ENCODE measurements around the gene MIER1. TPM values are rescaled to one million over a fixed set of nuclear protein-coding genes. Genes with fewer than 3 reads are reported as not detected.

MIER1 gene
- total and polyA plus RNA-seq, 7 donors: 6.4 to 18.9 (median 13.1) TPM

GRCh38 chr1:66999640-67000400, 75.0 kb downstream of the MIER1 start:
- no peaks in the 10 kb centered on the region for H3K9me3 ChIP-seq
- peaks cover 12% of the 10 kb centered on the region for H3K4me1 ChIP-seq
- ATAC-seq: peak in 1 of 4 donors; percentile 39
- peak overlapping the region; percentile 54 for H3K27ac ChIP-seq
- intact Hi-C loops (cut with DNase I): loop anchor here (5.0 to 10.0 kb wide), 2 partner anchors 52 to 235 kb away; partner anchors contain the start of gene SLC35D1 (in 1 of the 2)
- TF ChIP-seq, protein P1, sequence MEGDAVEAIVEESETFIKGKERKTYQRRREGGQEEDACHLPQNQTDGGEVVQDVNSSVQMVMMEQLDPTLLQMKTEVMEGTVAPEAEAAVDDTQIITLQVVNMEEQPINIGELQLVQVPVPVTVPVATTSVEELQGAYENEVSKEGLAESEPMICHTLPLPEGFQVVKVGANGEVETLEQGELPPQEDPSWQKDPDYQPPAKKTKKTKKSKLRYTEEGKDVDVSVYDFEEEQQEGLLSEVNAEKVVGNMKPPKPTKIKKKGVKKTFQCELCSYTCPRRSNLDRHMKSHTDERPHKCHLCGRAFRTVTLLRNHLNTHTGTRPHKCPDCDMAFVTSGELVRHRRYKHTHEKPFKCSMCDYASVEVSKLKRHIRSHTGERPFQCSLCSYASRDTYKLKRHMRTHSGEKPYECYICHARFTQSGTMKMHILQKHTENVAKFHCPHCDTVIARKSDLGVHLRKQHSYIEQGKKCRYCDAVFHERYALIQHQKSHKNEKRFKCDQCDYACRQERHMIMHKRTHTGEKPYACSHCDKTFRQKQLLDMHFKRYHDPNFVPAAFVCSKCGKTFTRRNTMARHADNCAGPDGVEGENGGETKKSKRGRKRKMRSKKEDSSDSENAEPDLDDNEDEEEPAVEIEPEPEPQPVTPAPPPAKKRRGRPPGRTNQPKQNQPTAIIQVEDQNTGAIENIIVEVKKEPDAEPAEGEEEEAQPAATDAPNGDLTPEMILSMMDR (IDR thresholded peaks at IDR 0.05): no peak
- whole genome bisulfite sequencing, 3 donors: 67 to 79% (median 72%) methylated on average over 7 of the region's 7 CpGs
- no peaks in the 10 kb centered on the region for H3K27me3 ChIP-seq (ENCODE audit: insufficient read depth in 3 of 3, low read length in 2 of 3)
- H3K4me3 ChIP-seq: no peak overlapping the region
- H3K36me3 ChIP-seq (ENCODE audit: insufficient read depth in 1 of 2, low read depth in 1 of 2): peaks cover 2 to 26% of the 10 kb centered on the region in 2 donors
- no peak for DNase-seq

GRCh38 chr1:67001682-67002425, 77.1 kb downstream of the MIER1 start:
- intact Hi-C loops (cut with DNase I): no loop called here
- peak in 3 of 4 donors; percentile 68 to 81 (median 74) for ATAC-seq
- H3K27ac ChIP-seq: peak overlapping the region; percentile 54
- TF ChIP-seq, protein P1 (IDR thresholded peaks at IDR 0.05): no peak
- H3K4me3 ChIP-seq: no peak overlapping the region
- DNase-seq: no peak
- no peaks in the 10 kb centered on the region for H3K27me3 ChIP-seq (ENCODE audit: insufficient read depth in 3 of 3, low read length in 2 of 3)
- 62 to 70% (median 65%) methylated on average over 5 of the region's 5 CpGs for WGBS, 3 donors
- H3K36me3 ChIP-seq (ENCODE audit: insufficient read depth in 1 of 2, low read depth in 1 of 2): peaks cover 0 to 26% of the 10 kb centered on the region in 2 donors
- H3K9me3 ChIP-seq: no peaks in the 10 kb centered on the region
- H3K4me1 ChIP-seq: peaks cover 12% of the 10 kb centered on the region

- H3K36me3 ChIP-seq (ENCODE audit: insufficient read depth in 1 of 2, low read depth in 1 of 2): peaks cover 0 to 29% of the 10 kb centered on the region in 2 donors
- TF ChIP-seq, protein P1 (IDR thresholded peaks at IDR 0.05): no peak
- ATAC-seq (peak; percentile 49 to 72 (median 55)), DNase-seq (no peak)
- no peak overlapping the region for H3K4me3 ChIP-seq
- no peaks in the 10 kb centered on the region for H3K9me3 ChIP-seq
- peak overlapping the region; percentile 28 for H3K27ac ChIP-seq
- intact Hi-C loops (cut with DNase I): no loop called here
- peaks cover 12% of the 10 kb centered on the region for H3K4me1 ChIP-seq
- H3K27me3 ChIP-seq (ENCODE audit: insufficient read depth in 3 of 3, low read length in 2 of 3): no peaks in the 10 kb centered on the region
- 32 to 50% (median 33%) methylated on average over 1 of the region's 1 CpG for WGBS, 3 donors
These were observed 79.4 kb downstream of the MIER1 start for GRCh38 chr1:67004176-67004575.

DNA sequence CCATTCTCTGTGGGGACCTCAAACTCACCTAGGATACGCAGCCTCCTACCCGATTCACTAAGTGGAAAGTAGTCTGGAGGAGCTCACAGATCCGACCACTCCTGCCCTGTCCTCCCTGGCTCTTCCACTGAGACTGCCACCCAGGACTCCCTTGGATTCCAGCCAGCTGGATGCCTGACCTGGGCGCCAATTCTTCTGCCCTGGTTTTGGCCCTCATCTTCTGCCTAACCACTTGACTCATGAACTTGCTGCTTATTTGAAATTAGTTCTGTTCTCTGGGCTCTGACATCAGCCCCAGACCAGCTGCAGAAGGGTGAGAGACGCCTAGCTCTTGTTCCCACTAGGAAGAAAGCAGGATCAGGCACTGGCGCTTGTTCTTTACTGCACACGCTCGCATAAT, 80.3 kb downstream of the MIER1 start:
- TF ChIP-seq, protein P1 (IDR thresholded peaks at IDR 0.05): no peak
- no peaks in the 10 kb centered on the region for H3K9me3 ChIP-seq
- H3K27me3 ChIP-seq (ENCODE audit: insufficient read depth in 3 of 3, low read length in 2 of 3): no peaks in the 10 kb centered on the region
- peak; percentile 13 to 63 (median 49) for ATAC-seq
- peak in 1 of 2 donors; percentile 64 for DNase-seq
- no peak overlapping the region for H3K4me3 ChIP-seq
- peak overlapping the region; percentile 28 for H3K27ac ChIP-seq
- 51 to 71% (median 55%) methylated on average over 8 of the region's 8 CpGs for WGBS, 3 donors
- H3K36me3 ChIP-seq (ENCODE audit: insufficient read depth in 1 of 2, low read depth in 1 of 2): peaks cover 0 to 37% of the 10 kb centered on the region in 2 donors
- H3K4me1 ChIP-seq: peaks cover 12% of the 10 kb centered on the region
- intact Hi-C loops (cut with DNase I): loop anchor here in 1 of 2 donors (5.0 kb wide), 1 partner anchor 47 kb away; the partner anchor contains the start of gene SLC35D1
